Hepatocyte (in vitro differentiated cells): ENCODE data around the gene AIRE. TPM values are rescaled to one million over a fixed set of nuclear protein-coding genes. Genes with fewer than 3 reads are reported as not detected.

ENCODE experiments used
- DNase-seq: peaks from one replicate; pipeline ENCODE4 v3.0.0-alpha.2; 2016; ENCODE audit warnings: low spot score
- H2AFZ ChIP-seq: fragments of 200-600 bp; sonication (generic); 2 replicates; pipeline ENCODE4 v1.6.0; 2016; ENCODE audit warnings: antibody characterized with exemption, mild to moderate bottlenecking
- H3K27ac ChIP-seq: fragments of 200-600 bp; sonication (generic); 2 replicates; pipeline ENCODE4 v1.5.1; 2016; ENCODE audit warnings: mild to moderate bottlenecking
- H3K27me3 ChIP-seq: fragments of 200-600 bp; sonication (generic); 2 replicates; pipeline ENCODE4 v1.6.1; 2016
- H3K36me3 ChIP-seq: fragments of 200-600 bp; sonication (generic); replicated peaks from 2 replicates; pipeline ENCODE4 v1.5.1; 2016; ENCODE audit warnings: low read depth; ENCODE audit not compliant: insufficient read depth
- H3K4me1 ChIP-seq: fragments of 200-600 bp; sonication (generic); 2 replicates; pipeline ENCODE4 v1.5.1; 2016; ENCODE audit warnings: mild to moderate bottlenecking, moderate library complexity; ENCODE audit not compliant: insufficient read depth
- H3K4me2 ChIP-seq: fragments of 200-600 bp; sonication (generic); 2 replicates; pipeline ENCODE4 v1.6.0; 2016
- H3K4me3 ChIP-seq: fragments of 200-600 bp; sonication (generic); 2 replicates; pipeline ENCODE4 v1.5.1; 2016; ENCODE audit warnings: mild to moderate bottlenecking
- H3K79me2 ChIP-seq: fragments of 200-600 bp; sonication (generic); 2 replicates; pipeline ENCODE4 v1.6.0; 2017; ENCODE audit warnings: mild to moderate bottlenecking
- H3K9me2 ChIP-seq: fragments of 200-600 bp; sonication (generic); replicated peaks from 2 replicates; pipeline ENCODE4 v1.6.0; 2017; ENCODE audit warnings: mild to moderate bottlenecking; ENCODE audit not compliant: insufficient read depth
- H3K9me3 ChIP-seq: fragments of 200-600 bp; sonication (generic); 2 replicates; pipeline ENCODE4 v1.5.1; 2016; ENCODE audit warnings: low read depth, mild to moderate bottlenecking
- H4K20me1 ChIP-seq: fragments of 200-600 bp; sonication (generic); 2 replicates; pipeline ENCODE4 v1.6.0; 2016; ENCODE audit warnings: mild to moderate bottlenecking; ENCODE audit not compliant: insufficient read depth, poor library complexity, severe bottlenecking
- EZH2 ChIP-seq: fragments of 200-600 bp; sonication (generic); IDR thresholded peaks from 2 replicates; pipeline ENCODE4 v1.6.1; 2016; ENCODE audit warnings: antibody characterized with exemption, mild to moderate bottlenecking, borderline replicate concordance
- EZH2phosphoT487 ChIP-seq: fragments of 200-600 bp; sonication (generic); IDR thresholded peaks from one replicate; pipeline ENCODE4 v1.6.1; 2018; ENCODE audit warnings: antibody characterized with exemption, mild to moderate bottlenecking, low read depth, moderate library complexity; ENCODE audit not compliant: unreplicated experiment, severe bottlenecking
- whole genome bisulfite sequencing: methylation state at CpG from one replicate; pipeline ENCODE4 v1.1.6; 2016; ENCODE audit warnings: low lambda C conversion rate; ENCODE audit errors: missing lambda C conversion rate; 5-methylcytosine and 5-hydroxymethylcytosine counted together
- polyA plus RNA-seq: library from polyadenylated mRNA; unstranded; fragments of >200 nt; fragmentation: Nextera tagmentation; extraction: Ambion mirVana; gene quantifications from 2 replicates; pipeline ENCODE4 v1.2.1, GENCODE V29; 2016
- total RNA-seq: library from RNA; depleted of rRNA; stranded (reverse); fragments of >200 nt; gene quantifications from 2 replicates; pipeline ENCODE4 v1.2.3, GENCODE V29; 2014
- TF ChIP-seq, protein P1 (sequence below): fragments of 200-600 bp; sonication (generic); IDR thresholded peaks from 2 replicates; pipeline ENCODE4 v1.5.1; 2016; ENCODE audit warnings: antibody characterized with exemption, mild to moderate bottlenecking; ENCODE audit not compliant: poor library complexity

AIRE gene
- total and polyA plus RNA-seq, 2 experiments from 2014 or later, result 0.42 to 1.00 TPM

- no peak overlapping the region for H3K4me2 ChIP-seq
- H3K27me3 ChIP-seq, result no peaks in the 10 kb centered on the region
- no peaks in the 10 kb centered on the region for H3K9me3 ChIP-seq
- WGBS, result 87% methylated on average over 10 of the region's 11 CpGs
- no peak overlapping the region for H3K4me3 ChIP-seq
- no peaks in the 10 kb centered on the region for H3K9me2 ChIP-seq
- H2AFZ ChIP-seq, result no peak overlapping the region
- H3K4me1 ChIP-seq, result no peaks in the 10 kb centered on the region
- H3K79me2 ChIP-seq, result no peaks in the 10 kb centered on the region
- no peaks in the 10 kb centered on the region for H4K20me1 ChIP-seq
- no peaks in the 10 kb centered on the region for H3K36me3 ChIP-seq
- DNase-seq, result no peak
- H3K27ac ChIP-seq, result no peak overlapping the region
- no peak for TF ChIP-seq EZH2
- TF ChIP-seq, protein P1, sequence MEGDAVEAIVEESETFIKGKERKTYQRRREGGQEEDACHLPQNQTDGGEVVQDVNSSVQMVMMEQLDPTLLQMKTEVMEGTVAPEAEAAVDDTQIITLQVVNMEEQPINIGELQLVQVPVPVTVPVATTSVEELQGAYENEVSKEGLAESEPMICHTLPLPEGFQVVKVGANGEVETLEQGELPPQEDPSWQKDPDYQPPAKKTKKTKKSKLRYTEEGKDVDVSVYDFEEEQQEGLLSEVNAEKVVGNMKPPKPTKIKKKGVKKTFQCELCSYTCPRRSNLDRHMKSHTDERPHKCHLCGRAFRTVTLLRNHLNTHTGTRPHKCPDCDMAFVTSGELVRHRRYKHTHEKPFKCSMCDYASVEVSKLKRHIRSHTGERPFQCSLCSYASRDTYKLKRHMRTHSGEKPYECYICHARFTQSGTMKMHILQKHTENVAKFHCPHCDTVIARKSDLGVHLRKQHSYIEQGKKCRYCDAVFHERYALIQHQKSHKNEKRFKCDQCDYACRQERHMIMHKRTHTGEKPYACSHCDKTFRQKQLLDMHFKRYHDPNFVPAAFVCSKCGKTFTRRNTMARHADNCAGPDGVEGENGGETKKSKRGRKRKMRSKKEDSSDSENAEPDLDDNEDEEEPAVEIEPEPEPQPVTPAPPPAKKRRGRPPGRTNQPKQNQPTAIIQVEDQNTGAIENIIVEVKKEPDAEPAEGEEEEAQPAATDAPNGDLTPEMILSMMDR, result no peak
- no peak for TF ChIP-seq EZH2phosphoT487
Measured at GRCh38 chr21:44324854-44325107, 39.1 kb downstream of the AIRE start.

- no peak overlapping the region for H3K27ac ChIP-seq
- no peak overlapping the region for H2AFZ ChIP-seq
- H3K36me3 ChIP-seq, result no peaks in the 10 kb centered on the region
- no peaks in the 10 kb centered on the region for H3K9me2 ChIP-seq
- H3K4me2 ChIP-seq, result no peak overlapping the region
- TF ChIP-seq EZH2 (no peak), EZH2phosphoT487 (no peak)
- TF ChIP-seq, protein P1, result no peak
- no peaks in the 10 kb centered on the region for H4K20me1 ChIP-seq
- no peaks in the 10 kb centered on the region for H3K27me3 ChIP-seq
- no peaks in the 10 kb centered on the region for H3K79me2 ChIP-seq
- DNase-seq, result no peak
- H3K9me3 ChIP-seq, result no peaks in the 10 kb centered on the region
- H3K4me1 ChIP-seq, result no peaks in the 10 kb centered on the region
- WGBS, result 95% methylated on average over 38 of the region's 44 CpGs
- H3K4me3 ChIP-seq, result no peak overlapping the region
Measured at GRCh38 chr21:44325386-44326271, 40.0 kb downstream of the AIRE start.

GRCh38 chr21:44326272-44326647 is 40.6 kb downstream of the AIRE start:
- no peak overlapping the region for H3K4me2 ChIP-seq
- H4K20me1 ChIP-seq, result no peaks in the 10 kb centered on the region
- no peaks in the 10 kb centered on the region for H3K9me3 ChIP-seq
- H3K79me2 ChIP-seq, result no peaks in the 10 kb centered on the region
- no peaks in the 10 kb centered on the region for H3K9me2 ChIP-seq
- TF ChIP-seq EZH2phosphoT487, result no peak
- TF ChIP-seq EZH2, result no peak
- TF ChIP-seq, protein P1, result no peak
- H3K27me3 ChIP-seq, result no peaks in the 10 kb centered on the region
- no peak overlapping the region for H2AFZ ChIP-seq
- no peaks in the 10 kb centered on the region for H3K36me3 ChIP-seq
- WGBS, result 96% methylated on average over 12 of the region's 13 CpGs
- H3K4me1 ChIP-seq, result no peaks in the 10 kb centered on the region
- H3K4me3 ChIP-seq, result no peak overlapping the region
- no peak overlapping the region for H3K27ac ChIP-seq
- no peak for DNase-seq
